HG02610 (cell line): ENCODE results near the gene KHK.
A peak's percentile ranks its signal among the peaks of the same experiment; 100 is the strongest.

Experiments
- ATAC-seq: cut with Tn5 transposase; IDR thresholded peaks from one replicate; pipeline ENCODE4 v1.9.1; 2021; ENCODE audit warnings: mild to moderate bottlenecking, moderate library complexity; ENCODE audit not compliant: unreplicated experiment

The KHK gene

GRCh38 chr2:27080603-27080936 is 6.0 kb upstream of the KHK start:
- no peak for ATAC-seq

- ATAC-seq, result no peak
These were observed 4.4 kb upstream of the KHK start for GRCh38 chr2:27081984-27082772.

- no peak for ATAC-seq
These were observed 3.7 kb upstream of the KHK start for GRCh38 chr2:27082773-27083409.

DNA sequence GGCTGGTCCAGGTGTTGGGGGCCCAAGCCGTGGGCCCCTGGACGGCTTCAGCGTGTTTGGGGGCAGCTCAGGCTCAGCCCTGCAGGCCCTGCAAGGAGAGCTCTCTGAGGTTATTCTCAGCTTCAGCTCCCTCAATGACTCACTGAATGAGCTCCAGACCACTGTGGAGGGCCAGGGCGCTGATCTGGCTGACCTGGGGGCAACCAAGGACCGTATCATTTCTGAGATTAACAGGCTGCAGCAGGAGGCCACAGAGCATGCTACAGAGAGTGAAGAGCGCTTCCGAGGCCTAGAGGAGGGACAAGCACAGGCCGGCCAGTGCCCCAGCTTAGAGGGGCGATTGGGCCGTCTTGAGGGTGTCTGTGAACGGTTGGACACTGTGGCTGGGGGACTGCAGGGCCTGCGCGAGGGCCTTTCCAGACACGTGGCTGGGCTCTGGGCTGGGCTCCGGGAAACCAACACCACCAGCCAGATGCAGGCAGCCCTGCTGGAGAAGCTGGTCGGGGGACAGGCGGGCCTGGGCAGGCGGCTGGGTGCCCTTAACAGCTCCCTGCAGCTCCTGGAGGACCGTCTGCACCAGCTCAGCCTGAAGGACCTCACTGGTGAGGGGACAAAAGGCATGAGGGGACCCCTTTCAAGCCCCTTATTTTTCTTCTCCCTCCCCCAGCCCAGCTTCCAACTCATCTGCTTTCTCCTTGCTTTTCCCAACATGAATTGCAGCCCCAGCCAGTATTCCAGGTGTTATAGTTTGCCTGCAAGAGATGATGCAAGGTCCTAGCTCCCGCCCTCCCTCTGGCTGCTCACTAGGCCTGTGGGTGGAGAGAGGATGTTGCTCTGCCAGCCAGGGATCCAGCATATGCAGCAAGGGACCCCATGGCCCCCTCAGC is 2.9 kb upstream of the KHK start:
- ATAC-seq, result no peak

GRCh38 chr2:27084297-27085061 is 2.1 kb upstream of the KHK start:
- ATAC-seq, result no peak

GRCh38 chr2:27085062-27085672 is 1.4 kb upstream of the KHK start:
- no peak for ATAC-seq

DNA sequence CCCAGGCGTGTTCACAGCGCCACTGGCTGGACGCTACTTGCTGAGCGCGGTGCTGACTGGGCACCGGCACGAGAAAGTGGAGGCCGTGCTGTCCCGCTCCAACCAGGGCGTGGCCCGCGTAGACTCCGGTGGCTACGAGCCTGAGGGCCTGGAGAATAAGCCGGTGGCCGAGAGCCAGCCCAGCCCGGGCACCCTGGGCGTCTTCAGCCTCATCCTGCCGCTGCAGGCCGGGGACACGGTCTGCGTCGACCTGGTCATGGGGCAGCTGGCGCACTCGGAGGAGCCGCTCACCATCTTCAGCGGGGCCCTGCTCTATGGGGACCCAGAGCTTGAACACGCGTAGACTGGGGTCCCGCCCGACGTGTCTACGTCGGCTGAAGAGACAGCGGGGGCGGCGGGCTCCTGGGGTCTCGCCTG is 891 bp upstream of the KHK start:
- ATAC-seq, result peak; percentile 1

GRCh38 chr2:27086090-27086723 is 365 bp upstream of the KHK start:
- peak; percentile 72 for ATAC-seq

GRCh38 chr2:27087823-27088410 is 1.3 kb downstream of the KHK start:
- no peak for ATAC-seq

DNA sequence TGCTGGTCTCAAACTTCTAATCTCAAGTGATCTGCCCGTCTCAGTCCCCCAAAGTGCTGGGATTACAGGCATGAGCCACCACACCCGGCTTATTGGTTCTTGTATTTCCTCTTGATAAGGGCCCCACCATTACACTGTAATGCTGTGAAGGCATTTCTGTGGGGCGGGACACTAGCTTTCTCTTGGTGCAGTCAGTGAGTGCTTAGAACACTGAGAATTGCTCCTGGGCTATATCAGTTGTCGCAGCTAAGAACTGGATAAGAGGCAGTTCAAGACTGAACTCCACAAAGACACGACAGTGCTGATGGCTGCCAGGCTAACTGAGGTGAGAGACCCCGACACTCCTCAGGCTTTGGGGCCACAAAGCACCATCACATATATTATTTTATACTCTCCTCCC is 2.1 kb downstream of the KHK start:
- ATAC-seq, result no peak

GRCh38 chr2:27089111-27089954 is 2.8 kb downstream of the KHK start:
- no peak for ATAC-seq

GRCh38 chr2:27091746-27092695 is 5.4 kb downstream of the KHK start:
- ATAC-seq, result no peak

DNA sequence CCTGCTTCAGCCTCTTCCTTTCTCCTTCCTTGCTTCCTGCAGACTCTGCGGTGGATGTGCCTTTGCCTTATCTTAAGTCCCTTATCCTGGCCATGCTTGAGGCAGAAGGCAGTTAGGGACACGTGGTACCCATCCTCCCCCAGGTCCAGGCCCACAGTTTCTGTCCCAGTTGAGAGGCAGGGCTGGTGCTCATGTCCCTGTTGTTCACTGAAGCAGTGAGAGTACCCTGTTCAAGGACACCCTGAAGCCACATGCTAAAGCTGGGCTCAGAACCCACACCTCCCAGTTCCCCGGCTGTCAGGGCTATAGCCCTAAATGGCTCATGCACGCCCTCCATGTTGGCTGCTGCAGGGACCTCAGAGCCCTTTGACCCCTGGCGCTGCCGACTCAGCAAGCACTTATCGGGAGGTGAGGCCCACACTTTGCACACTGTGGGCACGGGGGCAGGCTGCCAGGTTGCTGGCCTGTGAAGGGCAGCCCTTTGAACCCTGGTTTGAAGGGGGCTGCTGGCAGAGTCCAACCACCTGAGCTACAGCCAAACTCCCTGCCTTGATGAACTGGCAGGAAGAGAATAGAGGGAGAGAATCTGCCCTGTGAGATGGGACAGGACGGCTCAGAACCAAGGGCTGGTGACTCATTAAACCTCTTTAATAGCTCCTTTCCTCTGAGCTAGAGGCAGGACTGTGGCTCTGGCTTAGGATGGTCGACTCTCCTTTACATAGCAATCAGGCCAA is 6.3 kb downstream of the KHK start:
- ATAC-seq, result no peak

DNA sequence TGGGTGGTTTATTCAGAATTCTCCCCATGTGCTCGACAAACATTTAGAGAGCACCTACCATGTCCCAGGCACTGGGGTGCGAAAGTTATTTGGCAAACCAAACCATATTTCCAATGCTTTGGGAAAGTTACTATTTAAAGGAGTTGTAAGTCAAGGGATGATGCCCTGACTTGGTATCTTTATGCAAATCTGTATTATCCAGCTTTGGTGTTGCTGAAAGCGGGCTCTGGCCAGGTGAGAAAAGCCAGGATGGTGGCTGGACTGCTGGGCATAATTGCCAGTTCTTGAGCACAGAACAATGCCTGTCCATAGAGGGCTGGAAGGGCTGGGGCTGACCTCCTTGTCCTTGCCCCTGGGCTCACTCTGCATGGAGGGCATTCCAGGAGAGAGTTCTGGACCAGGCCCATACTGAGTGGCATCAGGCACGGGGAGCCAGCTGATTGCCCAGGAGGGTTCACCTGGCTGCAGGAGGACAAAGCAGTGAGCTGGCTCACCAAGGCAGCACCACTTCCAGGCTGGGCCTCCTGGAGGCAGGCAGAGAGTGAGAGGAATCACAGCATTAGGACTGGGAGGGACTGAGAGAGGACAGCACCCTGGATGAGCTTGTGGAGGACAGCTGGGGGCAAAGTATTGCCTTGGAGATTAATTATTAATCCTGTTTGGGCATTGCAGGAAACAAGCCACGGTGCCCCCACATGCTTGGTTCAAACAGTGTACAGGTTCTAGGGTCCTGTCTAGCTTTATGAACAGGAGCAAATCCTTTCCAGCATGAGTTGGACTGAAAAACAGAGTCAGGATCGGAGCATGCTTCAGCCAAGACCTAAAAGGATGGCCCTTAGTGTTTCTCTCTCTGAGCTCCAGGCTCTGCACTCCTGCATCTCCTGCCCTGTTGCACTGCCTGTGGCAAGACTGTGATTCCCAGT is 7.1 kb downstream of the KHK start:
- ATAC-seq, result no peak

- no peak for ATAC-seq
These were observed 7.9 kb downstream of the KHK start for GRCh38 chr2:27094353-27094984.

GRCh38 chr2:27095427-27095744 is 8.8 kb downstream of the KHK start:
- ATAC-seq, result no peak
